Stimulated activated CD4-positive, alpha-beta T cell treated with anti-CD3 and anti-CD28 coated beads, Interleukin-2, amount 100 ng/mL, for 24 hours (primary cell): ENCODE data around the gene LZTR1.
"Not testable (repeated sequence)": the region's sequence is repeated elsewhere in the genome, so short reads cannot be mapped to it uniquely, and the experiment has no call there.

Source experiments
- DNase-seq, 2 donors: peaks; one replicate each; pipeline ENCODE4 v3.0.0-alpha.2; 2020

The LZTR1 gene

DNA sequence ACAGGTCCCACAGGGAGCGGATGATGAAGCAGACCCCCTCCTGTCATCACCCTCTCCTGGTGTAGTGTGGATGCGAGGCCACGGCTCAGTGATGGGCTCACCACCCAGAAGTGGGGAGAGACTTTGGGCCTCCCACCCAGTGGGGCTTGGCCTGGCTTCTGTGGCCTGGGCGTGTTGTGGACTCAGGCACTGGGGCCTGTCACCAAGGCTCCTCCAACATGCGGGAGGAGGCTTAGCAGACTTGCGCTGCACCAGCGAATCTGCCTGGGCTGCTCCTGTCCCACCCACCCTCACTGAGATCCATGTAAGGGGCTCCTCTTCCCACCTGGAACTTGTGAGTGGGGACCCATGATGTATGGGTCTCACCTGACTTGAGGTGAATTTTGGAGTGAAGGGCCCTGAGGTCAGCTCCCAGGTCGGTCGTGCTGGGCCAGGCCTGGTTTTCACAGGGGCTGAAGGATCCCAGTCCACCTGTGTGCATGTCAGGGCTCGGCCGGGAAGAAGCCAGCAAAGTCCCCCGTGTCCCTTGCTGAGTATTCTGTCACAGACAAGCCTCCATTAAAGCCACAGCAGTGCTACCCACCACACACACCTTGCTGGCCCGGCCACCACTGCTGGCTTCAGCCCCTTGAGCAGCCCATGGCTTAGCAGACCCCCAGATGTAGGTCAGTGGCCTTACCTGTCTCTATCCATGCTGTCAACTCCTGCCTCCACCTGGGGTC is 15.6 kb downstream of the LZTR1 start:
- no peak for DNase-seq

DNA sequence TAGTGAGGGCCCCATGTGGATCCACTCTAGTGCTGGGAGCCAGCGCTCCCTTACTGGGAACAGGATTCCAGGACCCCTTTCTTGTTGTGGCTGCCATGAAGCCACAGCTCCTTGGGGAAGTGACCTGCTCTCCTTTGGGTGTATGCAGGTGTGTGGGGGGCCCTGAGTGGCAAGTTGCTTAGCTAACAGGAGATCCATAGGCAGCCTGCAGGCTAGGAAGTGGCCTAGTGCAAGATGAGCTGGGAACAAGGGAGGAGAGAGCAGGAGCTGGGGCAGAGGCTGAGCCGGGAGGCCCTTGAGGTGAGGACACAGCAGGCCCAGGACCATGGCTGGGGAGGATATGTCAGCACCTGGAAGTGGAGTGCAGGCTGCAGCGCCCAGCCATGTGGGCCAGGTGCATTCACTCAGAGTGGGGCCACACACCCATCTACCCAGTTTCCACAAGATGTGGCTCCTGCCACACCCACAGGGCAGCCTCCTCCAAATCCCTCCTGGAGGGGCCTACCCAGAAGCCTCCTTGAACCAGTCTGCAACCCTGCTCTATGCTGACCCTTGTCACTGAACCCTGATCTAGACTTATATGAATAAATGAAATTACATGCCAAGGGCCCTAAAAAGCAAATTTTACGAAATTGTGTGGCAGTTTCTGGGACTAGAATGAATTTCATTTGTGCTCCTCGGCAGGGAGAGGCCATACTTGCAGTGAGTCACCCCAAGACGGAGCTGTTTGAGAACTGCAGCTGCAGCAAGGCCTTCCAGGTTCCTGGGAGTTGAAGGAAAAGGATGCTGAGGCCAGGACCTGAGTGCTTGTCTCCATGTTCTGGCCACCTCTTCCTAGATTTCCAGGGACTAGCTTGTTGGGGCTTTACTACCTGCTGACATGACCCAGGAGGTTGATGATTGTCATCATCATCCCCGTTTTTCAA is 16.6 kb downstream of the LZTR1 start:
- DNase-seq: no peak

DNA sequence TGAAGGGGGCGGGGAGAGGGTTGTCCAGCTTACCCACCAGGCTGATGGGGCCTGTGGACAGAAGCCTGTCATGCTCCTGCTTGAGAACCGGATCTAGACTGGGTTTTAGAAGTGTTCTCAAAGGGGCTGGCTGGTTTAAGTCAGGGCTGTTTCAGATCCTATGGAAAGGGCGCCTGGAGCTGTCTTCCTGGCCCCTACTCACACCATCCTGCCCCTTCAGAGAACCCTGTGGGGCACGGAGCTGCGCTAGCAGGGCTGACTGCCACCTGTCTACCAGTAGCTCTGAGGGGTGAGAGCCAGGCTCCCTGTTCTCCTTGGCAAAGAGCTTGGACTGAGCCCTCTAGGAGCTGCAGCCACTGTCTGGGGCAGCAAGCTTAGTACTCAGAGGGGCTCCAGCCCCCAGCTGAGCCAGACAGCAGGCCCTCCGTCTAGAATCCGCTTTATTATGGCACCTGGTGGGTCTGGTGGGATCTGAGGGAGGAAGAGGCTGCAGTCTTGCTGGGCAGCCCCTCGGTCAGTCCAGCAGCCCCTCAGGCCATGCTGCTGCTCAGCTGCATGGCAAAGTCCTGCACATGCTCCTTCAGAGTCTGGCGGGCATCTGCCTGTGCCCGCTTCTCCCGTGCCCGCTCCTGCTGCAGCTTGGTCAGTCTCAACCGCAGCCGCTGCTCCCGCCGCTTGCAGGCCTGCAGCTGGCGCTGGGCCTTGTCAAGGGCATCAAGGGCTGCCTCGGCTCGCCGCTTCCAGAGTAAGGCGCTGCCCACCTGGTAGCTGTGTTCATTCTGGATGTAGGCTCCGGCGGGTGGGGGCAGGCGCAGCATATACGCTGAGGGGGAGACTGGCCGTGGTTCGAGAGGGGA is 17.5 kb downstream of the LZTR1 start:
- DNase-seq: no peak

DNA sequence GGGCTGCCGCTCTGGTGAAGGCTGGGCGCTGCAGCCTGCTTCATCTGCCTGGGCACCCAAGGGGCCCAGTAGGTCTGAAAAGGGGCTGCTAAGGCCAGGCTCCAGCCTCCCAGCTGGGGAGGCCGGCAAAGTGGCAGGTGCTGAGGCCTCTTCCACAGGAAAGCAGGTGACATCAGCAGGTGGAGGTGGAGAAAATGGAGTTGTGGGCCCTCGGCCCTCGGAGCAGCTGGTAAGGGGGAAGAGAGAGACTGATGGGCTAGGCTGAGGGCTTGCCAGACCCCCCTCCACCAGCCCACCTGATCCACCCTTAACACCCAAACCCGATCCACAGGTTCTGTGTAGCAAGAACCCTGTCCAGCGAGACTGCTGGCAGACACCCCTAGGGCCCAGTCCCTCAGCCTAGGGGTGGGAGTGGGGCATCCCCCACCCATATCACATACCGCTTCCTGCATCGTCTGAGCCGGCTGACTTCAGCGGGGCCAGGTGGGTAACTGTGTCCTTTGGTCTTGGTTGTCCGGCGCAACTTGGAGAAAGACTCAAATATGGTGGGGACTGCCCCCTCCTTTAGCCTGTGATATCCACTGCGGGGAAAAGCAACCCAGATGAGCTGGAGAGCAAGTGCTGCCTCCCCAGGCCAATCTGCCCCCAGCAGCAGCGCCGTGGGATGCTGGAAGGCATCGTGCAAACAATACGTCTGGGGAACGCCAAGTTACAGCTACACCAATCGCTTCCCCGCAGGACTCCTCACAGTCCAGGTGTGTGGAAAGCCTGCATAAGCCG is 18.3 kb downstream of the LZTR1 start:
- no peak for DNase-seq

DNA sequence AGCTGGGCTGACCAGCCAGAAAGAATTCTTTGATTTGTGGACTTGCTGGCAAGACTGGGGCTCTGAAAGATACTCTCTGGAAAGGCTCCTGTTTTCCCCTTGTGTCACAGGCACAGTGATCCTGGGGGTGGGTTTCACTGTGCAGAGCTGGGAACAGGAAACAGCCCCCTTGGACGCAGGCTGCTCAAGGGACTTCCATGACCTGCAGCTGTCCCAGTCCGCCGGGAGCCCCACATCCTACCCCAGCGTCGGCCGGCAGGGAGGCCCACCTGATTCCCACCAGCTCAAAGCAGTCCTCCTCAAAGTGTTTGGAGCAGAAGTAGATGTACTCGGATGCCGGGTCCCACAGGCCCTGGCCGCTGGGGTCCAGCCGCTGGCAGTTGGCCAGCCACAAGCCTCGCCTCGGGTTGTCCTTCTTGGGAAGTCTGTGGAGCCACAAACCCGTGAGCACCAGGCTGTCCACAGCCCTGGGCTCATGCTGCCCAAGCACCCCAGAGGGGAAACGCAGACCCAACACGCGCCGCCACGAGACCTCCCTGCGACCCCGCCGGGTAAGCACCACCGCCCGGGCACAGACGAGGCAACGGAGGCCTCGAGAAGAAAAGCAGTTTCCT is 19.0 kb downstream of the LZTR1 start:
- DNase-seq: no peak

DNA sequence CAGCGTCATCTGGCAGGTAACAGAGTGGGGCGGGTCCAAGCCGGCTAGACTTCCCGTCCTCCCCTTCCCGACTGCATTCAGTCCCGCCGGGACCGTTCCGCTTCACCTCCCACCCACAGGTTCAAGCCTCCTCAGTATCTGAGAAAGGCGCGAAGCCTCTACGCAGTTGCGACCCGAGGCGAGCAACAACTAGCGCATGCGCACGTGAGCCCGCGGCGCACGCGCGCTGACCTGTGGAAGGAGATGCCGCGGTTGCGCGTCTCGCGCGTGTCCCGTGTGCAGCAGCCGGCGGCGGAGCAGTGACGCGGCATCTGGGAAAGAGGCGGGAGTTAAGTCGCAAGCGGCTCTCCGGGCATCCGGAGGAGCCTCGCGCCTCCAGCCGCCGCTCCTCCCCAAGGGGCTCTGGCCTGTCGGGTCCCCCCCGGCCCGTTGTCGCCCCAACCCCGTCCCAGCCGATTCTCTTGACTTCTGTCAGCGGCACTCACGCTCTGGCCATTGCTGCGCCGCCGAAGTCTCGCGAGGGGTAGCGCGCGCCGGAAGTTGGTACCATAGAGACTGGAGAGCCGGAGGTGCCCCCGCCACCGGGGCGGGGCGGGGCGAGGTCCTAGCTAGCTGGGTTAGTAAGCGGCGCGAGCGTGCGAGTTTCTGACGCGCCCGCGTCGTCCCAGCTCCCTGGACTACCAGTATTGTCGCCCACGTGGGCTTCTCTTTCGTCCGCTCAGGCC is 19.7 kb downstream of the LZTR1 start, which contains the start of gene THAP7:
TSS of gene THAP7 (minus strand) at position 518 of the 725 bp plus-strand sequence. CDS start at position 311, 207 bp downstream.
- DNase-seq: peak; percentile 97 to 98

DNA sequence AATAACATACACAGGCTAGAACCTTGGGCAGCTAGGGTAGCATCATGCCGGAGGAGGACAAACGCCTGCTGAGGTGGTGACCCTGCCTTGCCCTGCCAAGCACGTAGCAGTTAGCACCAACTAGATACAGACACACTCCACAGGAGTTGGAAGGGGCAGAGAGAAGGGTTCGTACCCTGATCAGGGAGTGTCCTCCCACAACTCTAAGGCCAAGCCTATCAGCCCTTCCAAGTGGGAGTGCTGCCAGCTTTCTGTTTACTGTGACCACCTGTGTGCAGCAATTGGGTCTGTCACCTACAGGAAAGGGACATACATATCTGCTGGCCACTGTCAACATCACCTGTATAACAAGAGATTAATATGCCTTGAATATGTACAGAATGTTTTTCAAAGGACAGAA is 21.7 kb downstream of the LZTR1 start:
- DNase-seq: no peak

DNA sequence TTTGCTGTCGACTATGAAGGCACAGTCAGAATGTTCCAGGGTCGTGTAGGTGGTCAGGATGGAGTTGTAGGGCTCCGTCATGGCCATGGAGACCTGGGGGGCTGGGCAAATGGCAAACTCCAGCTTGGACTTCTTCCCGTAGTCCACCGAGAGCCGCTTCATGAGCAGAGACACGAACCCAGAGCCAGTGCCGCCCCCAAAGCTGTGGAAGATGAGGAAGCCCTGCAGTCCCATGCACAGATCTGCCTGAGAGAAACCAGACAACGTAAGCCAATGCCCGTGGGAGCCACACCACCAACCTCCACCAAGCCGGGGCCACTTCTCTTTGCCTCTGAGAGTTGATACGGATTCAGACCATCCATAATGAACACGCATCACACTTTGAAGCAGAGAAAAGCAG is 27.1 kb downstream of the LZTR1 start:
- DNase-seq: not testable (repeated sequence)

DNA sequence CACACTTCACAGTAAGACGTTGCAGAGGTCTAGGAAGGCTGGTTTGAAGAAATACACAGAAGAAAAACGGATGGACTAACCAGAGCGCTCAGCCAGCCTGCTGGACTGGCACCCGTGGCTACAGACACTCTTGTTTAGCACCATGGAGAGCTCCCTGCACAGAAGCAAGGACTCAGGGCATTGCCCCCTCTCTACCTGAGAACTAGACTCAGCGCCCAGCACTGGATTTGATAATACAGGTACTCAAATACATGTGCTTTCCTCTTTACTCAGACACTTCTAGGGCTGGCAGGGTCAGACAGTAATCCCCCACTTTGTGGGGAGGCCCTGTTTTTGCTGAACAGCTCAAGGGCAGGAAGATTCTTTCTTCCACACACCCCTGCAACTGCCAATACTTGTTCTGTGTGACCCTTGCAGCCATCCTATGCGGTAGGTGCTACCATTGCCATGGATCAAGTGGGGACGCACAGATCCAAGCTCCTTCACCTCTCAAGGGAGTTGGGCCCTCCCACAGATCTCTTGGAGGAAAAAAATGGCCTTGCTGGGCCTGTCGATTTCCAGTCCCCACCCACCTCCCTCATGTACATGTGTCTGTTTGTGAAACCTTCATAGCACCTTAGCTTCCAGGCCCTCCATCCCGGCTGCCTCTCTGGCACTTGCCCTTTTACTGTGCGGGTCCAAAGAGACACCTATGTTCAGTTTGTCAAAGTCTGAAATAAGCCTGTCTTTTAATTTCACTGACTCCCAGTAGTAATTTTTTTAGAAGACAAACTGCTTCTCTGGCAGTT is 27.7 kb downstream of the LZTR1 start:
- DNase-seq: no peak

DNA sequence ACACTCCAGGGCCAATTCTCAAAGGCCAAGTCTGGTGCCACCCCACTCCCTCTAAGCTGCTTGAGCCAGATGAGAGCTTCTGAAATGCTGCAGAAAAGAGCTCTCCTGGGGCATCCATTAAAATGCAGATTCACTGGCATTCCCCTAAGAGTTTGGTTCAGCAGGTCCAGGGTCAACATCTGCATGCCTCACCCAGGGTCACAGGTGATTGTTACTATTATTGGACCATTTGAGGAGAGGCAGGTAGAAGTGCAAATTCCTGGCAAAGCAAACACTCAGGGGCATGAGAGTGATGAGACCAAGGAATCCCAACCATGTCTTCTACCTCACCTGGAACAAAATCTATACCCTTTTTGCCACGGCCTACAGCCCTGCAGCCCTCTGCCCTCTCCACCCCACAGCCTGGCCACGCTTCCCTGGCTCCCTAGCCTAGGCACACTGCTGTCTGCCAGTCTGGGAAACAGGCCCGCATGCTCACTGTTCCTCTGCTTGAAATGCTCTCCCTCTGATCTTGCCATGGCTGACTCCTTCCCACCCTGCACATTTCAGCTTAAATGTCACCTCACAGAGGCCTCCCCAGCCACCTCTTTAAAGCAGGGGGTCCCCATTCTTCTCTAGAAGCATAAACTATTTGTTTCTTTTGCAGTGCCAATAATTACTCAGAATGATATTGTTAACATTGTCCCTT is 28.5 kb downstream of the LZTR1 start:
- no peak for DNase-seq

DNA sequence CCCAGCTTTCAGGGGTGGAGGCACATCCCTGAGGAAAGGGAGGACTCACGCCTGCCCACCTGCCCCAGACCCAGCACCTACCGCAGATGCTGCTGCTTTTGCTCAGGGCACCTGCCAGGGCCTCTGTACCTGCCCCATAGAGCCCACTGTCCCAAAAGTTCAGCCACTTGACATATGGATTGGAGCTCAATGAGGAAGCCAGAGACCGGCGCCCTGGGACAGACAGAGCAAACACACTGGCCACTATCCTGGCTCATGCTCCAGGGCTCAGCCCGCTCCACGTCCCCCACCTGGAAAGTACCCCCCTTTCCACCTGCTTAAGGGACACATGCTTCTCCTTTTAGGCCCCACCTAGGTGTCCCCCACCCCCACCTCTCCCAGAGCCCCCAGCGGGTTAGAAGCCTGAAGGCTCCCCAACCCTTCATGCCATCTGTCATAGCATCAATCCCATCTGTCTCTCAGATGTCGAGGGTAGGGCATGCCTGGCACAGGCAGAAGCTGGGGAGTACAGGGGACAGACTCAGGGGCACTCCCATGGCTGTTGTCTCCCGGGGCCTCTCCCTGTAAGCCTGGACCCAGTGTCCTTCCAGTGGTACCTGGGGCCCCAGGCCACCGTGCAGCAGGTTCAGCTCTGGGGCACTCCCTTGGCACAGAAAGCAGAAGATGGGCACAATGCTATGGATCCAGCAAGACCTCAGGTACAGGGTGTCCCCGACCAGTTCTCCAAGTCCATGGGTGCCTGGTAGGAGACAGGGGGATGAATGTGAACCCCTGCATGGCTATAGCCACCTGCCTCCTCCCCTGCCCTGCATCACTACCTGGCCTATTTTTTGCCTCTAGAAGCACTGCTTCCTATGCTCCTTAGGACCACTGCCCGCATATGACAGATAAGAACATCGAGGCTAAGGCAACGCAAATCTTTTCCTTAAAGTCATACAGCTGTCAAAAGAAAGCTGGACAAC is 30.6 kb downstream of the LZTR1 start:
- DNase-seq: no peak

DNA sequence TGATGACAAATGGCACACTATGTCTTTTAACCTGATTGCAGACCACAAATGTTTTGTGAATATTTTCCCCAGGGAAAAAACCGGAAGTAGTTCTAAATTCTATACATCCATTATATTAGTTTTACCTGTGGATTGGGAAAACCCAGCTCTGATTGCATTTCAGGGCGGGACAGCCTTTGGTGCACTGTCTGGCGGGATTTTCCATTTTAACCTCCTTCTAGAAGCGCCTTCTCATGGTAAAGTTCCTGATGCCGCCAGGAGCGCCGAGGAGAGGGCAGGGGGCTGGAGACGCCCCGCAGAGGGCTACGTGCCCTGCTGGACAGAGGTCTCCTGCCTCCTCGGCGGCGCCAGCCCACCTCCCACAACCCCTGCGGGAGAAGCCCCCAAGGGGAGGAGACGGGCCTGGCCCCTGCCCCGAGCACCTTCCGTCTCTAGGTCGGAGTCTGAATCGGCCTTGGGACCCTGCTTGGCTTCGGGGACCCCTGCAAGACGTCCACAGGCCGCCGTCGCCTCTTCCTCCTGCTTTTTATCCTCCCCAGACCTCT is 31.6 kb downstream of the LZTR1 start:
- DNase-seq: no peak

DNA sequence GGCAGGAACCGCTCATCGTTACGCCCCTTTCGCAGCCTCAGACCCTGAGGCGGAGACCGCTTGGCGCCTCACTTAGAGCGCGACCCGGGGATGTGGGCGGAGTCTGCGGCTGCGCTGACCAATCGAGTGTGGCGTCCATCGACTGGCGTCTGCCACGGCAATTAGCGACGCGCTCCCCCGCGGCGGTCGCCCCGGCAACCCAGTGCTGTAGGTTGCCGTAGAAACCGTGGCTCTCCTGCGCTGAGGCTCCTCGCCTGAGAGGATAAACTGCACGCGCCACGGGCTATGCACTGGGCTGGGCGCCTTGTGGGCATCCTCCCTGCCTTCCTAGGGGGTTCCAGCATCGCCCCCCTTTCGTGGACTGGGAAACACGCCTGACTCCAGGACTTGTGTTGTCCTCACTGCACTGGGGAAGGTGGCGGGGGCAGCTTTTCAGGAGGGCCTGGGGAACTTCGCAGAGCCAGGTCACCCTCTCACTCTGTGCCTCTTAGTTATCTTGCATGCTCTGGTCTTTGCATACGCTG is 32.2 kb downstream of the LZTR1 start:
- peak; percentile 85 to 91 for DNase-seq

DNA sequence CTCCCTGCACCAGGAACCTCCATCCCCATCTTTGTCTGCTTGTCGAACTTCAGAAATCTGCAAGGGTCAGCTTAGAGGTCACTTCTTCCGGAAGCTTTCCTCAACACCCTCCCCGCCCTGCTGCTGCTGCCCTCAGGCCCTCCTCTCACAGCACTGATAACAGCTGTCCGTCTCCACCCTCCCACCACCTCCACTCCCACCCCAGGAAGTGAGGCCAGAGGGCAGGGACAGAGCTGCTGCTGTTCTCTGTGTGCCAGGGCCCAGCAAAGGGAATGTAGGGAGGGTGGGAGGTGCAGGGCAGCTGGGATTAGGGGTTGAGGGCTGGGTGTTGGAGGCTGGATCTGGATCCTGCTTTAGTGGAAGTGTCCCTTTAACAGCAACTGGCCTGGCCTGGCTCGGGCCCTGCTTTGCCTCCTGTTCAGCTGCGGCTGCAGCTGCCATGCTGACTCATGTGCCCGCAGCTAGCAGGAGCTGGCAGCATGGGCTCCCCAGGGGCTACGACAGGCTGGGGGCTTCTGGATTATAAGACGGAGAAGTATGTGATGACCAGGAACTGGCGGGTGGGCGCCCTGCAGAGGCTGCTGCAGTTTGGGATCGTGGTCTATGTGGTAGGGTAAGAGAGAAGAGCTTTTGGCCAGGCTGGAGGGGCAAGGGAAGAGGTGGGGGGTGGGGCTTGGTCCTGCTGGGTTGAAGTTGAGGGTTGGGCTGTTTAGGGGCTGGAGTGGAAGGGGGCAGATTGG is 32.8 kb downstream of the LZTR1 start, which contains the start of gene P2RX6:
TSS of gene P2RX6 (plus strand) at position 440 of the 740 bp plus-strand sequence. CDS start at position 450, 10 bp downstream.
- DNase-seq: no peak

DNA sequence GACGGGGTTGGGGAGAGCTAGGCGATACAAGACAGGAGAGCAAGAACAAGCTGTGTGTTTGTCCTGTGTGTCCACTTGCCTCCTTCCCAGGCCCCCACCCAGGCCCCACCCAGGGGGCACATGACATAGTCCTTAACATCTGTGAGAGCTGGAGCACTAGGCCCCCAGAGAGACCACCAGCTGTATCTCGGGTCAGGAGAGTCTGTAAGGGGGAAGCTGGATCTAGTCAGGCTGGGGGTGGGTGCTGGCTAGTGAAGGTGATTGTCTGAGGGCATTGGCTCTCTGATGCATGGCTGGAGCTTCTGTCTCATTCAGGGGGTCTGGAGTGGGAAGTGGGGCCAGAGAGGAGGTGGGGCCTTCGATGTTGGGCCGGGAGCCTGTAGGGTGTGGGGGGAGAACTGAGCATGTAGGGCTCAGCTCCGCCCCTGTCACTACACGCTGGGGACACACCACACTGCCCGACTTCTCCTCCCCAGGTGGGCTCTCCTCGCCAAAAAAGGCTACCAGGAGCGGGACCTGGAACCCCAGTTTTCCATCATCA is 33.4 kb downstream of the LZTR1 start:
- DNase-seq: no peak

DNA sequence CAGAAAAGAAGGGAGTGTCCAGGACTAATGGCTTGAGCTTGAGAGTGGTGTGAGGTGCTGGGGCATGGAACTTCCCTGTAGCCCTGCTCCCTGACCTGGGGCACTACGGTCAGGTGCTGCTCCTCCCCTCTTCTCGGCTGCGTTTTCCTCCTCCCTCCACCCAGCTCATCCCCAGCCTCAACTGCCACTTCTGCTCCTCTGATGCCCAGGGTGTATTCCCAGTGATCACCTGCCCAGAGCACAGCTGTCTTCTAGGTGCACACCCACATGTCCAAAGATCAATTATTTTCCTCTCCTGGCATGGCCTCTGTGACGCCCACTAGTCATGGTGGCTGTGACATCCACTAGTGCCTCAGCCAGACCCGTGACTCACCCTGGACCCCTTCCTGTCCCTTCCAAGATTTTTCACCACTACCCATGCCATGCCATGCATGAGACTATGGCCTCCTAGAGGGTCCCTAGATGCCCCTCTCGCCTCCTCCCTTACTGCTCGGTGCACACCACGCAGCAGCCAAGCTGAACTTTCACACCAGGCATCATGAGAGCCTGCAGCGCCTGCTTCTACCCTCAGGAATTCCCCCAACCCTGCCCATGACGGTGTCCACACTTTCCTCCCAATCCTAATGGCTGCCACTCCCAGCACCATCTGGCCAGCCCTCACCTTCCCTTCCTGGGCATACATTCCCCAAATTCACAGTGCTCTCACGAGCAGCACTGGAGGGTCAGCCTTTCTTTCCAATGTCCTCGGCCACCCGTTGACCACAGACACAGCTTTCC is 34.7 kb downstream of the LZTR1 start:
- DNase-seq: no peak
